GM18520 (cell line): ENCODE measurements around the gene ARSB.
A peak's percentile ranks its signal among the peaks of the same experiment; 100 is the strongest.

Source experiments
- ATAC-seq: cut with Tn5 transposase; IDR thresholded peaks from one replicate; pipeline ENCODE4 v1.9.1; 2021; ENCODE audit not compliant: unreplicated experiment

ARSB gene

DNA sequence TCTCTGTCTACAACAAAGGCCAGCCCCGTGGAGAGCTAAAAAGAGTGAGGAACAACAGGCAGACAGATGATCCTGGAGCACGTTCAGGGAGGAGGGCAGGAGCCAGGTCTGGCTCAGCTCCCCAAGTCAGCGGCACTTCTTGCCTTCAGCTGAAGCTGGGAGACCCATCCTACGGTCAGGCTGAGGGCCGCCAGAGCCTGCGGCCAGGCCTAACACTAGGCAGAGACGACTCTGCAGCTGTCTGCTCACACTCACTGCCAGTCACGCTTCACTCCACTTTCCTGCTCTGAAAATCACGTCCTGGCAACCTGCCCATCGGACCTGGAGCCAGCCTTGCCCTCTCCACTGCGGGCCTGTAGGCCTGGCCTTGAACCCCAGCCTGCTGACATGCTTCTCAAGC lies 175.7 kb downstream of the ARSB start:
- ATAC-seq: no peak

DNA sequence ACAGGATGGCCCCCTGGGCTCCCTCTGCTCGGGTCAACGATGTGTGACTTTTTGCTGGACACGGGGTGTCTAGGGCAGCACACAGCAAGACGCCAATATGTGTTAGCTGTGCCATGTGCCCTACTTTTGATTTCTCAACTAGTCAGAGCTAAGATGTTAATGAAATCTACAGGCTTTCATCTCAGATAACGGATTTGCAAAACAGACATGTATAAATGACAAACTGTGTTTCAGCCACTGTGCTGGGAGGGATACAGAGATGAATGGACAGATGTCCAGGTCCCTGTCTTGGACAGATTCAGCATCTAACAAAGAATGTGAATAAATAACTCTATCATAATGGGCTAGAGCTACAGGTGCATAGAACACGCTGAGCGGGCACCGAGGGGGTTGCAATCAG lies 176.3 kb downstream of the ARSB start:
- ATAC-seq: no peak

- ATAC-seq: no peak
Measured at GRCh38 chr5:78808380-78808779, 176.7 kb downstream of the ARSB start.

GRCh38 chr5:78806544-78806943 lies 178.6 kb downstream of the ARSB start:
- ATAC-seq: no peak

GRCh38 chr5:78805474-78806124 lies 179.5 kb downstream of the ARSB start:
- no peak for ATAC-seq

DNA sequence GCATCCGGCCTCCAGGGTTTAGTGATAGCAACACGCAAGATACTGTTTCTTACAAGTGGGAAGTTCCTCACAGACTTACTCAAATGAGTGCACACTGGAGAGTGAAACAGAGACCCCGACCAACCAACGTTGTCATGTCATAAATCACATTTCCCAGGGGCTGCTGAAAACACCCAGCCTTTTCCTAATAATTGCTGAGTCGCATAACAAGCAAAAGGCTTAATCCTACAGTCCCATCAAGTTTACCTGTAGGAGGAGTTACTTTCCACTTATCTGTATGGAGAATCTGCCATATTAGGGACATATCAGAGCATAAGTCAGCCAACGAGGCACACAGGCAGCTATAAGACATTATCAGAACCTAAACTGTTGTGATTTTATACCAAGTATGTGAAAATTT lies 180.1 kb downstream of the ARSB start:
- no peak for ATAC-seq

DNA sequence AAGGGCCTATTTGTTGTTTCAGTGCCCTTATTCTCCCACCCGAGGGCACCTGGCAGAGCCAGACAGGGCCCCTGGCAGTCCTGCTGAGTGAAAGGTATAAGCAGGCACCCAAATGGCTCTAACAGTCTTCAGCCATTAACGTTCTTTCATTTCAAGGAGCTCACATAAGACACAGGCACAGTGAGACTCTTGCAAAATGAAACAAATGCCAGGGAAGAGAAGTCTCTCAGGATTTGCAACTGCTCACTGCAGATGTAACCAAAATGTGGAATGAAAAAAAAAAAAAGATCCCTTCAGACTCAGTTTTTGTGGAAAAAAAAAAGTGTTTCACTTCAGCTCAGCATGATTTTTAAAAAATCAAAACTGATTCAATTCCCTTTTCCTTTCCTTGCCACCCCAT lies 181.2 kb downstream of the ARSB start:
- no peak for ATAC-seq

DNA sequence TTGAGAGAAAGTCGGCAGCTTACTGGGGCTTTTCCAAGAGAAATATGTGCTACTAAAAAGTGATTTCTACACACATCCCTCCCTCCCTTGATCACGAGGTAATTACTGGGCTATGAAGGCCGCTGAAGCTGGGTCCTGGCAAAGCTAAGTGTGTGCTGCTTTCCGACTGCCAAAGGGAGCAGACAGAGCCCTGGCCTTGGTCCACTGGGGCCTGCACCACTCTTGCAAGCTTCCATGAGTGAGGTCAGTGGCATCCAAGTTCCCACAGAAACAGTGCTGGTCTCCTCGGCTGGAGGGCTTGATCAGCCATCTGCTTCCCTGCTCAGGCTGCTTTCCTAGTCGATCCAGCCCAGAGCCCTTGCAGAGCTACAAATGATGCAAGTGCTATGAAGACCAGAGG lies 181.8 kb downstream of the ARSB start:
- no peak for ATAC-seq

- ATAC-seq: no peak
Measured at GRCh38 chr5:78801413-78801812, 183.7 kb downstream of the ARSB start.

GRCh38 chr5:78799266-78800017 lies 185.7 kb downstream of the ARSB start:
- no peak for ATAC-seq

DNA sequence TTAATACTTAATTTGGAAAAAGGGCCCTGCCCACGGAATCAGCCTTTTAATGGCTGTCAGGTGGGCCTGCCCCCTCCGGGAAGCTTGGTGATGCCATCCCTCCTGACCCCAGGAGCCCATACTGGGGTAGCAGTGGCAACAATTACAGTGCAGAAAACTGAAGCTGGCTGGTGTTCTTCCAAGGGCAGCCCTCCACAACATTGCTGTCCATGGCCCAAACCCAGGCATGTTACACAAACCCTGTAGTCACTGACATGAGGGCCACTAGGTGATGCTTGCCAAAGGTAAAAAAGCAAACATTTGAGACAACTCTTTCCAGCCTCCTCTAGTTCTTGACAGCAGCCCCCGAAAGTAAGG lies 186.5 kb downstream of the ARSB start:
- no peak for ATAC-seq

DNA sequence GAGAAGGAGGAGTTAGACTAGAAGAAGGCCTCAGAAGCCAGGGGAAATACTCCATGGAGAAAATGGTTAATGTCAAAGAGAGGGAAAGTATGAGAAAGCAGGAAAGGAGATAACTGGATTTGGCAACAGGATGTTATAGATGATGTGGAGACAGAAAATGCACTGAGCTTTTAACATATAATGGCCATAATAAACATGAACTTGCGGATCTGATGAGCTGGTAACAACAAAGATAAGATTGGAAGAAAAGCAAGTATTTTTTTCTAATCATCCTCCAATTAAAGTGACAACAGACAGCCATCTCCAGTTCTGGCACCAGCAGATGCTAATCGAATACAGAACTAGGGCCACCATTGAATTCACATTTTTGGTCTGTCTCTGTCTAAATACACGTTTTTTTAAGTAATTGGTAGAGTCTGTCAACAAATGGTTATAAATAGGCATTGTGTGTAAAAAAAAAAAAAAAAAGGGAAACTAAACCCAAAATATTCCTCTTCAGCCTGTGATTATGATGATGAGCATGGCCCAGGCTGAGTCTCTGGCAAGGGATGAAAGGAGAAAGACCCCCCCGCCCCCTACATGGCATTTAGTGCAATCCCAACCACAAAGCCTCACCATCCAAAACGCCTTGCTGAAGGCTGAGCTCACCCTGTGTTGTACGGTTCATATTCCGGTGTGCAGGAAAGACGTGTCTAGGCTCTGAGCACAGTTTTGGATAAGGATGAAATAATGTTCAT lies 187.0 kb downstream of the ARSB start:
- no peak for ATAC-seq

DNA sequence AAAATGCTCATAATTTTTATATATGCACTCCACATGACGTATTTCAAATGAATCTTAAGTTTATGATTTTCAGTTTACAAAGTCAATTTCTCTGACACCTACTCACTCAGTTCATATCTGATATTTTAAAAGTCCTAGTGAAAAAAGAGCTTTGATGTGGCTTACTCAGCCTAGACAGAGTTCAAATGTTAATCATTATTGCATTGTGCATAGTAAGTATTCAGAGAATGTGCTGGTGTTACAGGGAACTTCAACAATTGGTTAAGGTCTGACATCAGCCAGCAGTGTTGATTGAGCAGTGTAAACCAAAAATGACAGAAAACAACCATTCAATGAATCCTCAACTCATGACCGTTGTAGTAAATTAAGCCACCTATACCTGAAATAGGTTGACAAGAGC lies 189.4 kb downstream of the ARSB start:
- ATAC-seq: no peak

DNA sequence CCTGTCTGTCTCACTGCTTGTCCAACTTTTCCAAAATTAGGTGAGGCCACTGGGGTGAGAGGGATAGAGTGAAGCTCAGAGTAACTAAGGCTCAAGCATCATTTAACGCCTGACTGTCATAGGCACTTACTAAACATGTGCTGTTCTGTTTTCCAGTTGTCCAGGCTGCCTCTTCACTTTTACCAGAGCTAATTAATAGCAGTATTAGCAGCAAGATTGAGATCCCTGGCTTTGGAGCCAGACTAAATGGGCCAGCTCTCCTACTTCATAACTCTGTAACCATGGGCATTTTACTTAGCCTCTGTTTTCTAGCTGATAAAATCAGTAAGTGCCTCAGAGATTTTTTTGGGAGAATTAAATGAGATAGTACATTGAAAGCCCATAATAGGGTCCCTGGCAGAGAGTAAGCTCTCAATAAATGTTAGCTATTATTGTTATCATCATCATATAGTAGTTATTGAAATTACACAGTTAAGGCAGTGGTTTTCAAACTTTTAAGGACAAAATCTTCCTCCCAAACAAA lies 190.4 kb downstream of the ARSB start:
- ATAC-seq: no peak

DNA sequence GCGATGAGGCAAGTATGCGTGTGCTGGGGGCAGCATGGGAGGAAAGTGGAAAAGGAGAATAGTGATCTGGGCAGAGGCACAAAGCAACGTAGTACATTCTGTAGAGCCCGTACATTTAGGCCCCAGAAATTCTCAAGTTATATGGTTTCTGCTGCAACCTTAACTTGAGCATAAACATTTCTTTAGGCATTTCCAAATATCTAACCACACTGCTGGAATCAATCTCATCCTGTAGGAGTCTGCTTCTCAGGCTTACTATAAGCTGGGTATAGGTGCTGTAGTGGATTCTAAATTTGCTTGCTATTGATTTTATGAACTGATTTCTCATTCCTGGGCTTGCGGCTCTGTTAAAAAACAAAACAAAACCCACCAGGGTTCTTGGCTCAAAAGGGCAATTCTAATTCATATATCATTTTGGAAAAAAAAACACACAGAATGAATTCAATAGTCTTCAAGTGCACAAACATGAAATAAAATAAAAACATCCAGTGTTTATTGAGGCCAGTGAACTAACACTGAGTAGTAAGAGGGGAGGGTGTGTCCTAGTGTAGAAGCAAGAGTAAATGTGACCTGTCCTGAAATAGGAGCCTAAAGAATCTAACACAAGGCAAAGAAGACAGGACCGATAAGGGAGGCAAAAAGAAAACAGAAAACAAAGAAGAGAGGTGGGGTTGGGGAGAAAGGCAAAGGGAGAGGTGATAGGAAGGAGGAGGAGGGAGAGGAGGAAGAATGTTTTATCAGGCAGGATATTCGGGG lies 191.0 kb downstream of the ARSB start:
- no peak for ATAC-seq

DNA sequence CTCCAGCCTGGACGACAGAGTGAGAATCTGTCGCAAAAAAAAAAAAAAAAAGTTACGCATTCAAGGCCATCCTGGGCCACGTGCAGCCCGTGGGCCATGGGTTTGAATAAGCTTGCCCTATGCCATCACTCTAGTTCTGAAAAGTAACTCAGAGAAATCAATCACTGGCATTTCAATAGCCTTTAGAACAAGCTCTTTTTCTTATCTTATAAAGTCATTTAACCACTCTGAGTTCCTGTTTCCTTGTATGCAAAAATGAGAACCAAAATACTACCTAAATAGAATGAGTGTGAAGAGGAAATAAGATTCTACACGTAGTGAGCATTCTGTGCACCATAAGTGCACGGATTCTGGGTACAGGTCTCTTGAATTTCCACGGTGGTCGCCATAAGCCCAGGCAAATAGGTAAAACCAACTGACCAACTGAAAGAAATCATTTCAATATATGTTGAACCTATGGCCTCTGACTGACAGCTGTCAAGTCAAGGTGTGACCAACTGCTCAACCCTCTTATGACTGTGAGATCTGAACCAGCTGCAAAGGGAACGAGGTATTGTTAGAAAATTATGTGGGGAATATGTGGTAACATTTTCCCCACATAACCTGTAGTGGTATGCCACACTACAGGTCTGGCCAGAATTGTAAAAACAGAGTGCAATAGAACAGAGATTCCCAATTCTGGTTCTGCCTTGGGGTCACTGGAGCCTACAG lies 192.6 kb downstream of the ARSB start:
- peak; percentile 56 for ATAC-seq

GRCh38 chr5:78791501-78792100 lies 193.5 kb downstream of the ARSB start:
- no peak for ATAC-seq

DNA sequence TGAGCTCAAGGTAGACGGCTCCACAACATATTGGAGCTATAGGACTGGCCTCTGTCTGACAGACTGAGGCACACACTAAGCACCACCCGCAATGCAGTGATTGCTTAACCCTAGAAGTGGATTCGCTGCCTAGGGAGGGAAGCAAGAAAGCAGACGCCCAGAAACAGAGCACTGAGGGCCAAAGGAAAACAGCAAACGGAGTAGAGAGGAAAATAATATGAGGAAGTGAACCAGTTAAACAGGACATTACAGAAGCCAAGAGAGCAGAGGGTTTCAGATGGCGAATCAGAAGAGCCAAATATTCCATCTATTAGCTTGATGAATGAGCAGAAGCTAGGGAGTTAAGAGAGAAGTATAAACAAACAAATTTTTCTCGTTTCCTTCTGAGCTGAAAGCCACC lies 197.3 kb downstream of the ARSB start:
- no peak for ATAC-seq

DNA sequence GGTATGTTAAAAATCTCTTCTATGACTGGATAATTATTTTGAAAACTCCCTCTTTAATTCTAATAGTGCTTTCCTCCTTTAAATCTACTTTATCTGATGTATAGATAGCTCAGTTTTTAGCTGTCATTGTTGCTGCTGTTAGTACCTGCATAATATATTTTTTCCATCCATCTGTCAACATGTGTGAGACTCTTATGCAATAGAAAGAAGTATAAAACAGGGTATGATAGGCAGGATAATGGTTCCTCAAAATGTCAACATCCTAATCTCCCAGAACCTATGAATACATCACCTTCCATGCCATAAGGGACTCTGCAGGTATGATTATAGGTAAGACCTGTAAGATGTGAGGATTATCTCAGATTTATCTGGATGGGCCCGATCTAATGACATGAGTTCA lies 199.7 kb downstream of the ARSB start:
- ATAC-seq: no peak

DNA sequence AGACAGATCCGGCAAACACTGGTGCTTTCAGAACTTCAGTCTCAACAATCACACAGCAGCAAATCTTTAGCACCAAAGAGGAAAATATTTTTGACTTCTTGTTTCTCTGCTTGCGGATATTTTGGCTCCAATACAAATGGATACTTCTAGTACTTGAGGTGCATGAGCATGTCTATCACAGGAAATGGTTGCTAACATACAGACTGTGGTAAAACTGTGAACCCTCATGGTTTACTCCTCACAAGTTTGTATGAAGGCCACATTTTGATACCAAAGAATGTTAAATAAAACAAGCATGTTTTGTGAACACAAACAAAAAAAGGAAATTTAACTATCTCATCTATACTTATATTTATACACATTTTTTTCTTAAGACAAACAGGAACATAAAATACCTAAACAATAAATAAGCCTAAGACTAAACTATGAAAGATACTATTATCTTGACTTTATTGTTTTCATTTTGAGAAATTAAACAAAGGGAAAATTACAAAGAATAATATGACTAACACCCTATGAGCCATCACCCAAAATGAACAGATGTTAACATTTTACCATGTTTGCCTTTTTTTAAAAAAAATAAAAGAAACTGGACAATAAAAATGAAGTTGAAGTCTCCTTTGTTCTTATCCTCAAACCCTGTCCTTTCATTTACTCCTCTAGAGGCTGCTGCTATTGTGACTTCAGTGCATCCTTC lies 201.5 kb downstream of the ARSB start:
- ATAC-seq: no peak
